Ishikawa (cell line): ENCODE results near the gene ATP1B3.
A peak's percentile ranks its signal among the peaks of the same experiment; 100 is the strongest.

Experiments
- CEBPB ChIP-seq: IDR thresholded peaks from 2 replicates; pipeline ENCODE4 v1.6.1; 2012
- CREB1 ChIP-seq: IDR thresholded peaks from 2 replicates; pipeline ENCODE4 v1.6.1; 2012; ENCODE audit warnings: low read depth
- EGR1 ChIP-seq: IDR thresholded peaks from 2 replicates; pipeline ENCODE4 v1.6.1; 2012
- EP300 ChIP-seq: IDR thresholded peaks from 2 replicates; pipeline ENCODE4 v1.6.1; 2012; ENCODE audit warnings: borderline replicate concordance
- FOXM1 ChIP-seq: IDR thresholded peaks from 2 replicates; pipeline ENCODE4 v1.6.1; 2012; ENCODE audit warnings: low read depth, borderline replicate concordance
- NFIC ChIP-seq: IDR thresholded peaks from 2 replicates; pipeline ENCODE4 v1.6.1; 2012
- RAD21 ChIP-seq: IDR thresholded peaks from 2 replicates; pipeline ENCODE4 v1.6.1; 2012; ENCODE audit warnings: low read depth
- TAF1 ChIP-seq: IDR thresholded peaks from 2 replicates; pipeline ENCODE4 v1.6.1; 2012; ENCODE audit warnings: low read depth, mild to moderate bottlenecking
- TCF12 ChIP-seq: IDR thresholded peaks from 2 replicates; pipeline ENCODE4 v1.6.1; 2012; ENCODE audit warnings: low read depth
- TEAD4 ChIP-seq: IDR thresholded peaks from 2 replicates; pipeline ENCODE4 v1.6.1; 2012
- USF1 ChIP-seq: IDR thresholded peaks from 2 replicates; pipeline ENCODE4 v1.6.1; 2012
- YY1 ChIP-seq: IDR thresholded peaks from 2 replicates; pipeline ENCODE4 v1.6.1; 2012; ENCODE audit warnings: low read depth
- ZBTB7A ChIP-seq: IDR thresholded peaks from 2 replicates; pipeline ENCODE4 v1.6.1; 2012; ENCODE audit warnings: low read depth
- TF ChIP-seq, protein P1 (sequence below): IDR thresholded peaks from 2 replicates; pipeline ENCODE4 v1.6.1; 2012
- TF ChIP-seq, protein P2 (sequence below): IDR thresholded peaks from 2 replicates; pipeline ENCODE4 v1.6.1; 2012; ENCODE audit warnings: low read depth, mild to moderate bottlenecking

ATP1B3 gene

DNA sequence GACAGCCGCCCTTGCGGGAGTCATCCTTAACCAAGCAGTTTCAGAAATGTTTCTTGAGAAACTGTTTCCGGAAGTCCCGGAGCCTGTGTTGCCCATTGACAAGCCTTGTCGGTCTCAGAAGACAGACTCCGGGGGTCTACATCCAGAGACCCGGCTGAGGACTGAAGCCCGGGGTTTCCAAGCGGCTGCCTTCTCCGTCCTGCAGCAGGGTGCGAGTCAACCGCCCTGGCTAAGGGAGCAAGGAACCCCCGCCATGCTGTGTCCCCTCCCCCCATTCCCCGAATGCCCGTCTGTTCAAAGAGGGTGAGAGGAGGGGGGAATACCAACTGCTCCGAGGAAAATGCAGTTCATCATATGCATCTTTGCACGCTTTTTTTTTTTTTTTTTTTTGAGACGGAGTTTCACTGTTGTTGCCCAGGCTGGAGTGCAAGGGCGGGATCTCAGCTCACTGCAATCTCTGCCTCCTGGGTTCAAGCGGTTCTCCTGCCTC, 61.6 kb downstream of the ATP1B3 start:
- TF ChIP-seq YY1 (no peak), NFIC (no peak)

- no peak for TF ChIP-seq FOXM1
These were observed 63.3 kb downstream of the ATP1B3 start for GRCh38 chr3:141939759-141940158.

DNA sequence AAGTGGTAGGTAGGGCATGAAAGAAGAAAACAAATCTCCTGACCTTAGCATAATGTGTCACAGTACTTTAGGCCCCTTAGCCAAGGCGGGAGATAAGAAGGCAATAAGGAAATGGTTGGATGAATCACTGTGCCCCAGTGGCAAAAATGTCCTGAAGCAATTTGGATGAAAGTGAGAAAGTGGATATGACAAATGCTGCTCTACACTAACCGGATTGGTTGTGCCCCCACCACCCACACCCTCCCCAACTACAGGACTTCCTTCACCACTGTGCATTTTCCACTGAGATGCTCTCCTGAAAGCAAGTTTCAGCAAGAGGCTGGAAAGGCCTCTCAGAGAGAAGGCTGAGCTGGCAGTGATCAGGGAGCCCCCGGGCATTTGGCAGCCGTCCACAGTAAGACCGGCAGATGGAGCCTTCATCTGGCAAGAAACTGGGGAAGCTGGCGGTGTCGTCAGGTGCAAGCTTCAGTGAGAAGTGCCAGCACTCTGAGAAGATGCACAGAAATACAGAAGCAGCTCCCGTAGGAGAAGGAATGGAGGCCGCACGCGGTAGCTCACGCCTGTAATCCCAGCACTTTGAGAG, 63.8 kb downstream of the ATP1B3 start:
- TF ChIP-seq TCF12 (no peak), EGR1 (no peak), RAD21 (peak; percentile 32; the same call in 1 of the 2 replicates), NFIC (peak; percentile 9; the same call in 1 of the 2 replicates), CEBPB (no peak), CREB1 (no peak), USF1 (no peak), ZBTB7A (no peak), EP300 (no peak), FOXM1 (no peak)
- TF ChIP-seq, protein P1, sequence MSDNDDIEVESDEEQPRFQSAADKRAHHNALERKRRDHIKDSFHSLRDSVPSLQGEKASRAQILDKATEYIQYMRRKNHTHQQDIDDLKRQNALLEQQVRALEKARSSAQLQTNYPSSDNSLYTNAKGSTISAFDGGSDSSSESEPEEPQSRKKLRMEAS = no peak

DNA sequence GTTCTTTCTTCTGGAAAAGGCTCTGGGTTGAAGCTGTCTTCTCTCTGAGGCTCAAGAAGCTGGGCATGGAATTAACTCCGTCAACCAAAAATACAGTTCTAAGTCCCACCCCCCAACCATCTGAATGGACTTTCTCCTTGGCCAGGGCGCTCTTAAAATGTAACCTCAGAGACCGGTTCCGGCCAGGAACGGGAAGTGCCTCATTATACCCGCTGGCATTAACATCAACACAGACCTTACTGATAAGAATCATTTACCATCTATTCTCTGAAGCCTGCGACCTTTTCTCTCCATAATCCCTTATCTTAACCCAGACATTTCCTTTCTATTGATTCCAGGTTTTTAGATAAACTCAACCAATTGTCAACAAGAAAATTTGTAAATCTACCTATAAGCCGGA, 64.7 kb downstream of the ATP1B3 start:
- TF ChIP-seq EP300 (no peak), CEBPB (no peak), ZBTB7A (no peak), YY1 (no peak), USF1 (no peak), RAD21 (no peak), CREB1 (no peak), NFIC (no peak), FOXM1 (no peak), TCF12 (no peak)
- TF ChIP-seq, protein P2, sequence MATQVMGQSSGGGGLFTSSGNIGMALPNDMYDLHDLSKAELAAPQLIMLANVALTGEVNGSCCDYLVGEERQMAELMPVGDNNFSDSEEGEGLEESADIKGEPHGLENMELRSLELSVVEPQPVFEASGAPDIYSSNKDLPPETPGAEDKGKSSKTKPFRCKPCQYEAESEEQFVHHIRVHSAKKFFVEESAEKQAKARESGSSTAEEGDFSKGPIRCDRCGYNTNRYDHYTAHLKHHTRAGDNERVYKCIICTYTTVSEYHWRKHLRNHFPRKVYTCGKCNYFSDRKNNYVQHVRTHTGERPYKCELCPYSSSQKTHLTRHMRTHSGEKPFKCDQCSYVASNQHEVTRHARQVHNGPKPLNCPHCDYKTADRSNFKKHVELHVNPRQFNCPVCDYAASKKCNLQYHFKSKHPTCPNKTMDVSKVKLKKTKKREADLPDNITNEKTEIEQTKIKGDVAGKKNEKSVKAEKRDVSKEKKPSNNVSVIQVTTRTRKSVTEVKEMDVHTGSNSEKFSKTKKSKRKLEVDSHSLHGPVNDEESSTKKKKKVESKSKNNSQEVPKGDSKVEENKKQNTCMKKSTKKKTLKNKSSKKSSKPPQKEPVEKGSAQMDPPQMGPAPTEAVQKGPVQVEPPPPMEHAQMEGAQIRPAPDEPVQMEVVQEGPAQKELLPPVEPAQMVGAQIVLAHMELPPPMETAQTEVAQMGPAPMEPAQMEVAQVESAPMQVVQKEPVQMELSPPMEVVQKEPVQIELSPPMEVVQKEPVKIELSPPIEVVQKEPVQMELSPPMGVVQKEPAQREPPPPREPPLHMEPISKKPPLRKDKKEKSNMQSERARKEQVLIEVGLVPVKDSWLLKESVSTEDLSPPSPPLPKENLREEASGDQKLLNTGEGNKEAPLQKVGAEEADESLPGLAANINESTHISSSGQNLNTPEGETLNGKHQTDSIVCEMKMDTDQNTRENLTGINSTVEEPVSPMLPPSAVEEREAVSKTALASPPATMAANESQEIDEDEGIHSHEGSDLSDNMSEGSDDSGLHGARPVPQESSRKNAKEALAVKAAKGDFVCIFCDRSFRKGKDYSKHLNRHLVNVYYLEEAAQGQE = no peak

- TF ChIP-seq NFIC = no peak
- TF ChIP-seq USF1 = no peak
- no peak for TF ChIP-seq TCF12
These were observed 65.6 kb downstream of the ATP1B3 start for GRCh38 chr3:141942006-141942405.

- no peak for TF ChIP-seq YY1
- TF ChIP-seq ZBTB7A = no peak
- TF ChIP-seq USF1 = no peak
- TF ChIP-seq EP300 = no peak
- TF ChIP-seq CREB1 = no peak
- TF ChIP-seq, protein P1 = no peak
- TF ChIP-seq RAD21 = no peak
- no peak for TF ChIP-seq TAF1
- TF ChIP-seq TEAD4 = no peak
These were observed 69.5 kb downstream of the ATP1B3 start for GRCh38 chr3:141945726-141946485.

- TF ChIP-seq FOXM1 = no peak
- TF ChIP-seq, protein P2 = no peak
- no peak for TF ChIP-seq CREB1
- TF ChIP-seq TEAD4 = no peak
- TF ChIP-seq USF1 = no peak
- TF ChIP-seq NFIC = no peak
- no peak for TF ChIP-seq RAD21
- no peak for TF ChIP-seq TCF12
- no peak for TF ChIP-seq EP300
These were observed 73.0 kb downstream of the ATP1B3 start for GRCh38 chr3:141949399-141949798.
